A549 treated with DMSO at 1 μM for 4 hours (cell line): ENCODE data around the gene WASHC4. TPM values are rescaled to one million over a fixed set of nuclear protein-coding genes. Genes with fewer than 3 reads are reported as not detected.

Experiments
- total RNA-seq: library from RNA; stranded (reverse); fragments of 200-300 nt; extraction: Qiagen RNA extraction; gene quantifications from 5 replicates; pipeline ENCODE4 v1.2.3, GENCODE V29; 2022; ENCODE audit warnings: low read depth

The WASHC4 gene, protein sequence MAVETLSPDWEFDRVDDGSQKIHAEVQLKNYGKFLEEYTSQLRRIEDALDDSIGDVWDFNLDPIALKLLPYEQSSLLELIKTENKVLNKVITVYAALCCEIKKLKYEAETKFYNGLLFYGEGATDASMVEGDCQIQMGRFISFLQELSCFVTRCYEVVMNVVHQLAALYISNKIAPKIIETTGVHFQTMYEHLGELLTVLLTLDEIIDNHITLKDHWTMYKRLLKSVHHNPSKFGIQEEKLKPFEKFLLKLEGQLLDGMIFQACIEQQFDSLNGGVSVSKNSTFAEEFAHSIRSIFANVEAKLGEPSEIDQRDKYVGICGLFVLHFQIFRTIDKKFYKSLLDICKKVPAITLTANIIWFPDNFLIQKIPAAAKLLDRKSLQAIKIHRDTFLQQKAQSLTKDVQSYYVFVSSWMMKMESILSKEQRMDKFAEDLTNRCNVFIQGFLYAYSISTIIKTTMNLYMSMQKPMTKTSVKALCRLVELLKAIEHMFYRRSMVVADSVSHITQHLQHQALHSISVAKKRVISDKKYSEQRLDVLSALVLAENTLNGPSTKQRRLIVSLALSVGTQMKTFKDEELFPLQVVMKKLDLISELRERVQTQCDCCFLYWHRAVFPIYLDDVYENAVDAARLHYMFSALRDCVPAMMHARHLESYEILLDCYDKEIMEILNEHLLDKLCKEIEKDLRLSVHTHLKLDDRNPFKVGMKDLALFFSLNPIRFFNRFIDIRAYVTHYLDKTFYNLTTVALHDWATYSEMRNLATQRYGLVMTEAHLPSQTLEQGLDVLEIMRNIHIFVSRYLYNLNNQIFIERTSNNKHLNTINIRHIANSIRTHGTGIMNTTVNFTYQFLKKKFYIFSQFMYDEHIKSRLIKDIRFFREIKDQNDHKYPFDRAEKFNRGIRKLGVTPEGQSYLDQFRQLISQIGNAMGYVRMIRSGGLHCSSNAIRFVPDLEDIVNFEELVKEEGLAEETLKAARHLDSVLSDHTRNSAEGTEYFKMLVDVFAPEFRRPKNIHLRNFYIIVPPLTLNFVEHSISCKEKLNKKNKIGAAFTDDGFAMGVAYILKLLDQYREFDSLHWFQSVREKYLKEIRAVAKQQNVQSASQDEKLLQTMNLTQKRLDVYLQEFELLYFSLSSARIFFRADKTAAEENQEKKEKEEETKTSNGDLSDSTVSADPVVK
- total RNA-seq, result 19.8 to 28.3 TPM (median 25.3 TPM) in 5 replicates

GRCh38 chr12:105107494-105108371, at the start of gene WASHC4:
Gene WASHC4, plus strand, starts transcription at chr12:105107731. Its CDS starts 70 bp downstream, at chr12:105107801.

GRCh38 chr12:105084251-105085250, 23.0 kb upstream of the WASHC4 start, which contains the start of gene ALDH1L2:
Gene ALDH1L2, minus strand, starts transcription at chr12:105084458. Its CDS starts 22 bp downstream, at chr12:105084436.

Other genes with a start within 250 kb of the WASHC4 start
- 18.1 to 29.5 TPM (median 25.0 TPM) in 5 replicates for gene SLC41A2, start 149.4 kb upstream of the WASHC4 start, total RNA-seq
- 32.4 to 38.9 TPM (median 34.9 TPM) in 5 replicates for gene NOPCHAP1, start 121.4 kb upstream of the WASHC4 start, total RNA-seq
- gene ALDH1L2, start 23.3 kb upstream of the WASHC4 start, total RNA-seq, result 2.7 to 3.9 TPM (median 3.5 TPM) in 5 replicates
- gene APPL2, start 128.4 kb downstream of the WASHC4 start, total RNA-seq, result 16.9 to 22.5 TPM (median 20.3 TPM) in 5 replicates
- gene C12orf75, start 223.0 kb downstream of the WASHC4 start, total RNA-seq, result 119 to 136 TPM (median 127 TPM) in 5 replicates